Upper lobe of right lung (tissue), 1 donor: ENCODE data around the gene TOX3. TPM values are rescaled to one million over a fixed set of nuclear protein-coding genes. Genes with fewer than 3 reads are reported as not detected.

ENCODE experiments used
- ATAC-seq: fragments of 200-7000 bp; cut with Tn5 transposase; one replicate; pipeline ENCODE4 v1.9.1; 2020; ENCODE audit warnings: mild to moderate bottlenecking, moderate library complexity
- DNase-seq: peaks from one replicate; pipeline ENCODE4 v3.0.0-alpha.2; 2020
- H3K27ac ChIP-seq: fragments of 200-600 bp; one replicate; pipeline ENCODE4 v1.8.0; 2022
- H3K27me3 ChIP-seq: fragments of 200-600 bp; one replicate; pipeline ENCODE4 v1.8.0; 2022; ENCODE audit warnings: mild to moderate bottlenecking
- H3K36me3 ChIP-seq: fragments of 200-600 bp; one replicate; pipeline ENCODE4 v1.8.0; 2022
- H3K4me1 ChIP-seq: fragments of 200-600 bp; one replicate; pipeline ENCODE4 v1.8.0; 2022
- H3K4me3 ChIP-seq: fragments of 200-600 bp; one replicate; pipeline ENCODE4 v1.8.0; 2022; ENCODE audit warnings: mild to moderate bottlenecking
- H3K9me3 ChIP-seq: fragments of 200-600 bp; one replicate; pipeline ENCODE4 v1.8.0; 2022
- CTCF ChIP-seq: fragments of 200-600 bp; IDR thresholded peaks from one replicate; pipeline ENCODE4 v1.8.0; 2022; ENCODE audit warnings: antibody characterized with exemption
- intact Hi-C: fragments of 100-400 bp; cut with DNase I; formaldehyde crosslinking; loops from one replicate; pipeline ENCODE4 v1.11.0; 2022
- total RNA-seq: library from RNA; stranded (reverse); fragmentation: NEBNext Ultra II Directional; extraction: Animal tissue kit (Norgen Biotek cat#: 25700); gene quantifications from one replicate; pipeline ENCODE4 v1.2.1, GENCODE V29; 2021
- donor health status: DM: no; HTN: yes; CAD: no; lungs with severe emphysema.

TOX3 gene
- total RNA-seq, 1 donor from 2014 or later = 3.7 TPM

DNA sequence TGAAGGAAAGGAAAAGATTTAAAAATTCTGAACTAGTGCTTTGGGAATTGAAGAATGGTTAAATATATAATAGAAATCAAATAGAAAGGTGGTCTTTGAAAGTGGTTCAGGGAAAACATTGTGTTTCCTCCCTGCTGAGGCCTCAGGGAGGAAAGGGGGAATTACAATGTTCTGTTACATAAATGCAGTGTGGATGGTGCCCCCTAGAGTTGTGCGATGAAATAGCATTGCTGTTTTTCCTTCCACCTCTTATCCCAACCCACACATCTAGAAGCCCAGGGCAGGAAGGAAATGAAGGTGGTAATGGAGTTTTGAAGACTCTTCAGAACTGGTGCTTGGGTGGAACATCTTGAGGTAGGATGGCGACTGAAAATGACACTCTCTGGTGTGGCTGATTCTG is 6.4 kb upstream of the TOX3 start:
- H3K27me3 ChIP-seq = peaks cover 10% of the 10 kb centered on the region
- intact Hi-C loops = no loop called here
- no peak for DNase-seq

GRCh38 chr16:52552643-52553042 is 5.7 kb upstream of the TOX3 start:
- peaks cover 17% of the 10 kb centered on the region for H3K27me3 ChIP-seq
- DNase-seq (no peak), ATAC-seq (peak; percentile 39)
- H3K4me1 ChIP-seq = no peaks in the 10 kb centered on the region
- H3K9me3 ChIP-seq = no peaks in the 10 kb centered on the region
- H3K4me3 ChIP-seq = no peak overlapping the region
- H3K36me3 ChIP-seq = no peaks in the 10 kb centered on the region
- no peak for TF ChIP-seq CTCF
- intact Hi-C loops = no loop called here
- no peak overlapping the region for H3K27ac ChIP-seq

More for the DNA sequence above, 6.4 kb upstream of the TOX3 start:
- TF ChIP-seq CTCF = no peak
- H3K27ac ChIP-seq = no peak overlapping the region
- ATAC-seq = no peak
- no peaks in the 10 kb centered on the region for H3K36me3 ChIP-seq
- H3K4me3 ChIP-seq = no peak overlapping the region
- H3K4me1 ChIP-seq = no peaks in the 10 kb centered on the region
- no peaks in the 10 kb centered on the region for H3K9me3 ChIP-seq

DNA sequence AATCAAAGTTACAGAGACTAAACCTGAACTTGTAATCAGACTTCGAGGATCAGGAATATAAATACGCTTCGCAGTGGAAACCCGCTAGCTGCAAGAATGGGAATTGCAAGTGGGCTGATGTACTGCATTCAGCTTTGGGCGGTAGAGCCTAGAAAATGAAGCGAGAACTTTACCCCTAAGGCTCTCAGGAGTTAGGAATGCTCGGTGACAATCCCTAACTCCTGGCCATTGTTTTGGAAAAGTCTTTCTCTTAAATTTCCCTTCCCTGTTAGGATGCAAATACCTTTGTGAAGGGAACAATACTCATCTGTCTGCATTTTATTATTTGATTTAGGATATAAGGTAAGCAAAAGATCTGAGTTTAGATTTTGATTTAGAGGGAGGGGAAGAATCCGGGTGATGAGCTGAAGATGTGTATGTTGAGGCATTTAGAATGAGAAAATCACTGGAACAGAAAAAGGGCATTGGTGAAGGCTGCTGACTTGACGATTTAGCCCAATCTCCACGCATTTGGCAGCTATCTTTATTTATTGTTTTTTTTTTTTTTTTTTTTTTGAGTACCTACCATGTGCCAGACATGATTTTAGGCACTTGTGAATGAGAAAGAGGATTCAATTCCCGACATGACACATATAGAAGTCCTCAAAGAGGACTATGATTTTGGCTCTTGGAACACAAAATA is 2.2 kb upstream of the TOX3 start:
- no peak for ATAC-seq
- no peak for DNase-seq
- H3K9me3 ChIP-seq = no peaks in the 10 kb centered on the region

GRCh38 chr16:52548261-52549010 is 1.5 kb upstream of the TOX3 start:
- no peaks in the 10 kb centered on the region for H3K36me3 ChIP-seq
- DNase-seq = no peak
- ATAC-seq = no peak
- H3K4me3 ChIP-seq = no peak overlapping the region
- intact Hi-C loops = no loop called here
- no peaks in the 10 kb centered on the region for H3K9me3 ChIP-seq
- no peak for TF ChIP-seq CTCF
- no peaks in the 10 kb centered on the region for H3K4me1 ChIP-seq
- H3K27ac ChIP-seq = no peak overlapping the region
- H3K27me3 ChIP-seq = peaks cover 51% of the 10 kb centered on the region

More for the DNA sequence above, 2.2 kb upstream of the TOX3 start:
- H3K4me3 ChIP-seq = no peak overlapping the region
- H3K27ac ChIP-seq = no peak overlapping the region
- no peaks in the 10 kb centered on the region for H3K4me1 ChIP-seq
- intact Hi-C loops = no loop called here
- TF ChIP-seq CTCF = peak; percentile 14
- no peaks in the 10 kb centered on the region for H3K36me3 ChIP-seq
- H3K27me3 ChIP-seq = peaks cover 44% of the 10 kb centered on the region

- Histone ChIP-seq H3K4me3 (no peak overlapping the region), H3K27me3 (peaks cover 57% of the 10 kb centered on the region), H3K36me3 (no peaks in the 10 kb centered on the region), H3K4me1 (no peaks in the 10 kb centered on the region), H3K27ac (no peak overlapping the region), H3K9me3 (no peaks in the 10 kb centered on the region)
- intact Hi-C loops = no loop called here
- DNase-seq = no peak
- no peak for TF ChIP-seq CTCF
- no peak for ATAC-seq
Observed at GRCh38 chr16:52547834-52548215, 882 bp upstream of the TOX3 start.
